ENCODE results near the gene INSL4.

INSL4 gene

GRCh38 chr9:5231212-5231611, at the start of gene INSL4:
Gene INSL4, plus strand, starts transcription at chr9:5231419. Its CDS starts 105 bp downstream, at chr9:5231524.
- FAIRE-seq (no peak), DNase-seq (ENCODE audit: insufficient read length, low spot score) (no peak)

GRCh38 chr9:5184776-5185175, 46.4 kb upstream of the INSL4 start:
- FAIRE-seq (no peak), DNase-seq (ENCODE audit: insufficient read length, low spot score) (no peak)

- no peak for DNase-seq (ENCODE audit: insufficient read length, low spot score)
- no peak for FAIRE-seq
Measured at GRCh38 chr9:5185220-5185840, 45.9 kb upstream of the INSL4 start, which contains the start of gene INSL6. Gene INSL6, minus strand, starts transcription at chr9:5185639. Its CDS starts 37 bp downstream, at chr9:5185602.

GRCh38 chr9:5186416-5187169, 44.6 kb upstream of the INSL4 start:
- DNase-seq (ENCODE audit: insufficient read length, low spot score) = peak; percentile 36
- peak; percentile 85 for FAIRE-seq

- FAIRE-seq (no peak), DNase-seq (ENCODE audit: insufficient read length, low spot score) (no peak)
Measured at GRCh38 chr9:5188060-5188984, 42.9 kb upstream of the INSL4 start.

GRCh38 chr9:5191985-5192384, 39.2 kb upstream of the INSL4 start:
- DNase-seq (ENCODE audit: insufficient read length, low spot score) (no peak), FAIRE-seq (no peak)

GRCh38 chr9:5193345-5193744, 37.9 kb upstream of the INSL4 start:
- DNase-seq (ENCODE audit: insufficient read length, low spot score) = no peak
- FAIRE-seq = no peak

- FAIRE-seq (no peak), DNase-seq (ENCODE audit: insufficient read length, low spot score) (no peak)
Measured at GRCh38 chr9:5195463-5195862, 35.8 kb upstream of the INSL4 start.

GRCh38 chr9:5205071-5205470, 26.1 kb upstream of the INSL4 start:
- FAIRE-seq (no peak), DNase-seq (ENCODE audit: insufficient read length, low spot score) (no peak)

GRCh38 chr9:5230554-5230953, 665 bp upstream of the INSL4 start:
- DNase-seq (ENCODE audit: insufficient read length, low spot score) (no peak), FAIRE-seq (no peak)

GRCh38 chr9:5263351-5264218, 32.4 kb downstream of the INSL4 start:
- peak; percentile 72 for FAIRE-seq

GRCh38 chr9:5264219-5264595, 33.0 kb downstream of the INSL4 start:
- FAIRE-seq (no peak), DNase-seq (ENCODE audit: insufficient read length, low spot score) (no peak)

More at GRCh38 chr9:5263351-5264218, 32.4 kb downstream of the INSL4 start:
- DNase-seq (ENCODE audit: insufficient read length, low spot score) = no peak

- DNase-seq (ENCODE audit: insufficient read length, low spot score) = no peak
Measured at GRCh38 chr9:5265939-5266338, 34.7 kb downstream of the INSL4 start.

GRCh38 chr9:5269249-5269715, 38.1 kb downstream of the INSL4 start:
- DNase-seq (ENCODE audit: insufficient read length, low spot score) (no peak), FAIRE-seq (peak; percentile 14)

More at GRCh38 chr9:5265939-5266338, 34.7 kb downstream of the INSL4 start:
- FAIRE-seq = no peak

GRCh38 chr9:5274770-5275169, 43.6 kb downstream of the INSL4 start:
- FAIRE-seq (no peak), DNase-seq (ENCODE audit: insufficient read length, low spot score) (no peak)

- peak; percentile 93 for FAIRE-seq
Measured at GRCh38 chr9:5278486-5278885, 47.3 kb downstream of the INSL4 start.

More at GRCh38 chr9:5278486-5278885, 47.3 kb downstream of the INSL4 start:
- DNase-seq (ENCODE audit: insufficient read length, low spot score) = no peak
